ENCODE data around the gene SLC2A13.

DNA sequence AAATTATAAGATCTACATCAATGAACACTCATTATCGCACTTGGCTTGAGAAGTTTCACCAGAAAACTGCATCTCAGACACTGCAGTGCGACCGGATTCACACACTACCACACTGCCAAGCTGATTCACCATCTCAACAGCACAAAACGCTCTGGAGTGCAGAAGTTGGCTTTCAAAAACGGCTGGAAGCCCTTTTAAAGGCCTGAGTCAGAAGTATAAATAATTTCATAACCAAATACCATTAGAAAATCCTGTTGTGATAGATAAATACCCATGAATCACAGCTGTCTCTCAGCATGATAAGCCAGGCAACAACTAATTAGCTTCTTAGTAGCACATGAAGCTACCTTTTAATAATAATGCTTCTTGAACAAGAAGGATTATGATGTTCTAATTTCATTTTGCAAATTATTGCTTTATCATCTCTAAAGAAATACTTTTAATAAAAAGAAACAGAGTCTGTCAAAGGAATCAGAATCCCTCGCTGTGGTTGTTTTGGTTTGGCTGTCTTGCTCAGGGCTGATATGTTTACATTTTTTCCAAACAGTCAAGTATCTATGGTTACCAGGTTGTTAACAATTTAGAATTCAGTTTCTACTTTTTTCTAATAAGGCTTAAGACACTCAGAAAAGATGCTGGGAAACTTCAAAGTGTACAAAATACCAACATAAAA lies 51.2 kb downstream of the SLC2A13 start:
- no peak for TF ChIP-seq POLR2AphosphoS5 (IDR thresholded peaks at IDR 0.05; ENCODE audit: low read depth, low read length)
- TF ChIP-seq CTCF (IDR thresholded peaks at IDR 0.05): no peak
